Peyer's patch (tissue), 4 donors: ENCODE results near the gene LOC101059915.

Experiments
- POLR2A ChIP-seq, 2 donors: fragments of 450-650 bp; IDR thresholded peaks; one replicate each; pipeline ENCODE4 v1.5.1; 2017; ENCODE audit warnings: antibody characterized with exemption in 2 of 2, mild to moderate bottlenecking in 2 of 2, moderate library complexity in 2 of 2
- TF ChIP-seq, protein P1 (sequence below), 6 experiments: fragments of 450-650 bp in 4 of 6; fragments of 200-600 bp in 2 of 6; sonication (generic) in 1 of 6; IDR thresholded peaks; one replicate each; pipeline ENCODE4 v1.5.1; 2017 to 2019; ENCODE audit warnings: antibody characterized with exemption in 6 of 6, mild to moderate bottlenecking in 3 of 6, moderate library complexity in 1 of 6

DNA sequence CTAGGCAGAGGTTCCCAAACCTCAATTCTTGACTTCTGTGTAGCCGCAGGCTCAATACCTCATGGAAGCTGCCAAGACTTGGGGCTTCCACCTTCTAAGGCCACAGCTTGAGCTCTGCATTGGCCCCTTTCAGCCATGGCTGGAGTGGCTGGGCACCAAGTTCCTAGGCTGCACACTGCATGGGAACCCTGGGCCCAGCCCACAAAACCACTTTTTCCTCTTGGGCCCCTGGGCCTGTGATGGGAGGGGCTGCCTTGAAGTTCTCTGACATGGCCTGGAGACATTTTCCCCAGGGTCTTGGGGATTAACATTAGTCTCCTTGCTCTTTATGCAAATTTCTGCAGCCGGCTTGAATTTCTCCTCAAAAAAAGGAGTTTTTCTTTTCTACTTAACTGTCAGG is 14.0 kb upstream of the LOC101059915 start:
- no peak for TF ChIP-seq POLR2A (IDR thresholded peaks at IDR 0.05)
- TF ChIP-seq, protein P1, sequence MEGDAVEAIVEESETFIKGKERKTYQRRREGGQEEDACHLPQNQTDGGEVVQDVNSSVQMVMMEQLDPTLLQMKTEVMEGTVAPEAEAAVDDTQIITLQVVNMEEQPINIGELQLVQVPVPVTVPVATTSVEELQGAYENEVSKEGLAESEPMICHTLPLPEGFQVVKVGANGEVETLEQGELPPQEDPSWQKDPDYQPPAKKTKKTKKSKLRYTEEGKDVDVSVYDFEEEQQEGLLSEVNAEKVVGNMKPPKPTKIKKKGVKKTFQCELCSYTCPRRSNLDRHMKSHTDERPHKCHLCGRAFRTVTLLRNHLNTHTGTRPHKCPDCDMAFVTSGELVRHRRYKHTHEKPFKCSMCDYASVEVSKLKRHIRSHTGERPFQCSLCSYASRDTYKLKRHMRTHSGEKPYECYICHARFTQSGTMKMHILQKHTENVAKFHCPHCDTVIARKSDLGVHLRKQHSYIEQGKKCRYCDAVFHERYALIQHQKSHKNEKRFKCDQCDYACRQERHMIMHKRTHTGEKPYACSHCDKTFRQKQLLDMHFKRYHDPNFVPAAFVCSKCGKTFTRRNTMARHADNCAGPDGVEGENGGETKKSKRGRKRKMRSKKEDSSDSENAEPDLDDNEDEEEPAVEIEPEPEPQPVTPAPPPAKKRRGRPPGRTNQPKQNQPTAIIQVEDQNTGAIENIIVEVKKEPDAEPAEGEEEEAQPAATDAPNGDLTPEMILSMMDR (IDR thresholded peaks at IDR 0.05): no peak
